NCI-H748 treated with DMSO at 0.1 percent for 48 hours (cell line): ENCODE data around the gene NCOA6.
A peak's percentile ranks its signal among the peaks of the same experiment; 100 is the strongest.

Source experiments
- DNase-seq: peaks from one replicate; lab custom pipeline; 2025; lab: John Stamatoyannopoulos, UW

NCOA6 gene

DNA sequence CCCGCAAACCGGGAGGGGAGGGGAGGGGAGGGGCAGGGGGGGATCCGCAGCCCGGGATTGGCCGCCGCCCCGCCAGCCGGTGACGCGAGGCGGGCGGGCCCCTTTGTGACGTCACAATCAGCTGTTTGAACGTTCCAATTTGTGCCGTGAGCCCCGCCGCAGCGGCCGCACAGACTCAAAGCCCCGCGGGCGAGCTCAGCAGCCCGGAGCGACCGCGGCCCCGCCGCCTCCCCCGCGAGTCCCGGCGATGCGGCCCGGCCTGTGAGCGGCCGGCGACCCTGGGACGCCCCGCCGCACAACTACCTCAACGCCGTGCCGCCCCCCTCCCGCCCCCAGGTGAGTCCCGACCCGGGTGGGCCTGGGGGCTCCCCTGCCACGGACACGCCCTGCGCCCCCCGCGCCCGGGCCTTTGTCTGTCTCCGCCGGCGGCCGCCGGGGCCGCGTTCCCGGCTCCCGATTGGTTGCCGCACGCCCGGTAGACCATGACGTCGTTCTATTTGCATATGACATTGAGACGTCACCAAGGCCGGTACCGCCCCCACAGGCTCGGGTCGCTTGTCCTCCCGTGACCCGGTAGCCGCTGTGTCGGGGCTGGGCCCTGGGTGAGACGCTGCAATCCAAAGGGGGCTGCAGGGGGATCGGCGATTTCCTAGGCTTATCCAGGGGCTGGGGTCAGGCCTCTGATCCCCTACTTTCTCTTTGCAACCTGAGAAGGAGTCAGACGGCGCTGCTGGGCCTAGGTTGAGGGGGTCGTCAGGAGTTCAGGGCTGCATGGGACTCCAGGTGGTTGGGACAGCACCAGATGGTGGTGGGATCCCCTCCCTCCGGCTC is 121.1 kb downstream of the NCOA6 start, which contains the start of gene TP53INP2:
TSS of gene TP53INP2 (plus strand) at position 168 of the 831 bp plus-strand sequence. CDS start 4,396 bp downstream, outside the sequence.
- peak; percentile 46 for DNase-seq

- peak; percentile 38 for DNase-seq
Observed at GRCh38 chr20:34703424-34704176, 121.9 kb downstream of the NCOA6 start.

DNA sequence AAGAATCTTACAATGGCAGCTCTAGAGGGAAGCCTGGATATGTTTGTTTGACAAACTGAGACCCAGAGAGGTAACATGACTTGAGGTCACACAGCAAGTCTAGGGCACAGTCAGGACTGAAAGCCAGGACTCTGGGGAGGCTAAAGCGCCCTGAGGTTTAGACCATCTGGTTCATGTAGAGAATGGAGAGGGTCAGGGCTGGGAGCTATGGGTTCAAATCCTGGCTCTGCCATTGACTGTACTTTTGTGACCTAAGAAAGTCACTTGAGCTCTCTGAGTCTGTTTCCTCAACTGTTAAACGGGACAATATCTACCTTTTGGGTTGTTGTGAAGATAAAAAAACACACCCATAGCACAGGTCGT is 122.4 kb downstream of the NCOA6 start:
- no peak for DNase-seq

DNA sequence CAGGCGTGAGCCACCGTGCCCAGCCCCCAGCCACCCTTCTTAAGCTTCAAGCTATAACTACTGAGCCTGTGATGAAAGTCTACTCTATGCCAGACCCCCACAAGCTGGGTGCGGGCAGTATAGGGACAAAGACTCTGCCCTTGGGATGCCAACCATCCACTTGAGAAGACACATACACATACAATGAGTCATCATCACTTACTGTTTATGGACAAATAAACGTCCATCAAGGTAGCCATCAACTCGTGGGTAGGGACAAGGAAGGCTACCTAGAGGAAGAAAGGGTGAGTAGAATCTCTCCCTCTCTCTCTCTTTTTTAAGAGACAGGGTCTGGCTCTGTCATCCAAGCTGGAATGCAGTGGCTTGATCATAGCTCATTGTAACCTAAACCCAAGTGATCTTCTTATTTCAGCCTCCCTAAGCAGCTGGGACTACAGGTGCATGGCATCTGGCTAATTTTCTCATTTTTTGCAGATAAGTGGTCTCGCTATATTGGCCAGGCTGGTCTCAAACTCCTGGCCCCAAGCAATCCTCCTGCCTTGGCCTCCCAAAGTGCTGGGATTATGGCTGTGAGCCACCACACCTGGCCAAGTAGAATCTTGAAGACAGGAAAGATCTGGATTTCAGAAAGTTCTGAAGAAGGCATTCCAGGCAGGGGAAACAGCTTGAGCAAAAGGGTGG is 123.9 kb downstream of the NCOA6 start:
- DNase-seq, result no peak

- no peak for DNase-seq
Observed at GRCh38 chr20:34693414-34693813, 132.0 kb downstream of the NCOA6 start.

- no peak for DNase-seq
Observed at GRCh38 chr20:34691838-34692237, 133.6 kb downstream of the NCOA6 start.

- no peak for DNase-seq
Observed at GRCh38 chr20:34689486-34689885, 136.0 kb downstream of the NCOA6 start.

DNA sequence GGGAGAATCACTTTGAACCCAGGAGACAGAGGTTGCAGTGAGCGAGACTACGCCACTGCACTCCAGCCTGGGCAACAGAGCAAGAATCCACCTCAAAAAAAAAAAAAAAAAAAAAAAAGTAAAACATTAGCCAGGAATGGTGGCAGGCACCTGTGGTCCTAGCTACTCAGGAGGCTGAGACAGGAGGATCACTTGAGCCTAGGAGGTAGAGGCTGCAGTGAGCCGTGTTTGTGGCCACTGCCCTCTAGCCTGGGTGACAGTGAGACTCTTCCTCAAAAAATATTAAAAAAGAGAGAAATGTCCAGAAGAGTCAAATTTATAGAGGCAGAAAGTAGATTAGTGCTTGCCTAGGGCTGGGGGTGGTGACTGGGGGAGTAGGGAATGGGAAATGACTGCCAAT is 141.8 kb downstream of the NCOA6 start:
- no peak for DNase-seq

DNA sequence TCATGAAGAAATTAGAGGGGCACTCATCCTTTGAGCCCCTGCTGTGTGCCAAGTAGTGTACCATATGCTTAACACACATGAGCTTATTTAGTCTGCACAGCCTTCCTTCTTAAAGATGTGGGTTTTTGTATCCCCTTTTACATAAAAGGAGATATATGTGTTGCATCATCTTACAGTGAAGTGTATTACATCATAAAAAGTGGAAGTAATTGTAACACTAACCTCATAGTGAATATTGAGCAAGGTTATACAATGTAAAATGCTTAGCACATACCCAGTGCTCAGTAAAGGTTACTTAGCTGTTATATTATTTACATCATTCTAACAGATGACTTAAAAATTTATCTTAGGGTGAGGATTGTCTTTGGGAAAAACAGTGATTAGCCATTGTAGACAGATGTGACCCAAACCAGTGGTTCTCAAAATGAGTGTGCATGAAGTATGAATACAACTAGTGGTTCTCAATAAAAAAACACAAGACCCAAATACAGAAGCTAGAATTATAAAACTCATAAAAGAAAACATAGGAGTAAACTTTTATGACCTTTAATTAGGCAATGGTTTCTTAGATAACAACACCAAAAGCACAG is 144.8 kb downstream of the NCOA6 start:
- no peak for DNase-seq

DNA sequence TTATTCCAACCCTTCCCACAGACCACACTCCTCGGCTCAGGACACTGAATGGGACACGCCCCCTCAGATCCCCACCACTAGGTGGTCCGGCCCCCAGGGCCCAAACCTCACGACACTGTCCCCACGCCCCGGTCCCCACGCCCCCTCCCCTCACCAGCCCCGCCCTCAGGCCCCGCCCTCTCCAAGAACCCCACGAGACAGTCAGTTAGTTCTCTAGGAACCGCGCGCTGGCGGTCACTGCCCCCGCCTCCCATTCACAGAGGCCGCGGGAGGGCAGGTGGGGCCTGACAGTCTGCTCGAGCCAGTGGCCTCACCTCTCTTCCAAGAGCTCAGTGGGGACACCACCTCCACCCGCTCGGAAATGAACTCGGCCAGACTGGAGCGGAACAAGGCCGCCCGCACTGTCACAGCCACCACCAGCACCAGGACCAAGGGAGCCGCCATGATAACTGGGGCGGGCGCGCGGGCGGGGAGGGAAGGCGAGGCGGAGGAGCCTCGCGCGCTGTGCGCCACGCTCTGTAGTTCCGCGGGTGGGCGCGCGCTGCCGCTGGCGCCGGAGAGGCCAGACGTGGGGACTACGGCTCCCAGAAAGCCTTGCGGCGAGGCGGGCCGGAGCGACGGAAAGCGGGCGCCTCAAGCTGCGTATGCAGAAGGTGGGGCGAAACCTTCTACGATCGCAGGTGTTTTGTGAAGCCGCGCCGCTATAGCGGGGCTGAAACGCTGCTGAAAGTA is 148.6 kb downstream of the NCOA6 start, which contains the start of gene PIGU:
TSS of gene PIGU (minus strand) at position 451 of the 732 bp plus-strand sequence. CDS start at position 444, 7 bp downstream.
- peak; percentile 85 for DNase-seq

GRCh38 chr20:34675993-34676641 is 149.3 kb downstream of the NCOA6 start:
- DNase-seq, result no peak

DNA sequence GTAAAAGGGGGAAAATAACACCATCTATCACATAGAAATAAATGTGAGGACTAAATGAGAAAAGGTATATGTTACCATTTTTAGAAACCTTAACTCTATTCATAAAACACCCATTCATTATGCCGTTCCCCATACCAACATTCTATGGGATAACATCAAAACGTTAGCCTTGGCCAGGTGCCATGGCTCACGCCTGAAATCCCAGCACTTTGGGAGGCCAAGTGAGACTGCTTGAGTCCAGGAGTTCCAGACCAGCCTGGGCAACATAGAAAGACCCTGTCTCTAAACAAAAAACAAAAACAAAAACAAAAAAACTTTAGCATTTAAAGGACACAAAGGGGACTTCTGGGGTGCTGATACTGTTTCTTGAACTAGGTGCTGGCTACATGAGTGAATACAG is 149.9 kb downstream of the NCOA6 start:
- no peak for DNase-seq

DNA sequence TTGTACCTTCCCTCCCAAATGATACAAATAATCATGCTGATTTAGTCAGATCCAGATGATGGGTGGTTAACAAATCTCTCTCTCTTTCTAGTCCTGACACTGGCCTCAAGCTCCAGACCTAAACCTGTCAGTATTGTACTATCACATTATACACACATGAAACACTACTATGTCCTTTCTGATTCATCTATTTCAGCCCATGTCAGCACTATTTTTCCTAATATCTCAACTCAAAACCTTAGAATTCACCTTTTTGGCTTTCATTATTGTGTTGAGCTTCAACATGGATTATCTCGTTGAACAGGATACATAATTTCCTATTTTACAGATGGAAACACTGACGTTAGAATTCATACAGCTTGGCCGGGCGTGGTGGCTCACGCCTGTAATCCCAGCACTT is 152.0 kb downstream of the NCOA6 start:
- no peak for DNase-seq

- no peak for DNase-seq
Observed at GRCh38 chr20:34669094-34669493, 156.4 kb downstream of the NCOA6 start.
